ENCODE measurements around the gene PTPRN2. TPM values are rescaled to one million over a fixed set of nuclear protein-coding genes. Genes with fewer than 3 reads are reported as not detected.
"Not testable (repeated sequence)": the region's sequence is repeated elsewhere in the genome, so short reads cannot be mapped to it uniquely, and the experiment has no call there.

The PTPRN2 gene
- total RNA-seq, result 0.41 and 0.47 TPM in 2 replicates

GRCh38 chr7:158587162-158588084, at the start of gene PTPRN2:
TSS of gene PTPRN2 (minus strand) at chr7:158587823.
- H3K4me3 Mint-ChIP-seq, result peak within 1 kb of the TSS; percentile 20
- H3K9me3 Mint-ChIP-seq, result no peaks in the 10 kb centered on the region
- no peak within 1 kb of the TSS for H3K27ac Mint-ChIP-seq
- DNase-seq (ENCODE audit: low spot score), result peak; percentile 36
- H3K4me1 Mint-ChIP-seq (ENCODE audit: low read depth), result no peaks in the 10 kb centered on the region
- H3K36me3 Mint-ChIP-seq (ENCODE audit: low read depth), result no peaks in the 10 kb centered on the region
- intact Hi-C loops (cut with micrococcal nuclease), result no loop called here
- peaks cover 14% of the 10 kb centered on the region for H3K27me3 Mint-ChIP-seq (ENCODE audit: insufficient read depth)

DNA sequence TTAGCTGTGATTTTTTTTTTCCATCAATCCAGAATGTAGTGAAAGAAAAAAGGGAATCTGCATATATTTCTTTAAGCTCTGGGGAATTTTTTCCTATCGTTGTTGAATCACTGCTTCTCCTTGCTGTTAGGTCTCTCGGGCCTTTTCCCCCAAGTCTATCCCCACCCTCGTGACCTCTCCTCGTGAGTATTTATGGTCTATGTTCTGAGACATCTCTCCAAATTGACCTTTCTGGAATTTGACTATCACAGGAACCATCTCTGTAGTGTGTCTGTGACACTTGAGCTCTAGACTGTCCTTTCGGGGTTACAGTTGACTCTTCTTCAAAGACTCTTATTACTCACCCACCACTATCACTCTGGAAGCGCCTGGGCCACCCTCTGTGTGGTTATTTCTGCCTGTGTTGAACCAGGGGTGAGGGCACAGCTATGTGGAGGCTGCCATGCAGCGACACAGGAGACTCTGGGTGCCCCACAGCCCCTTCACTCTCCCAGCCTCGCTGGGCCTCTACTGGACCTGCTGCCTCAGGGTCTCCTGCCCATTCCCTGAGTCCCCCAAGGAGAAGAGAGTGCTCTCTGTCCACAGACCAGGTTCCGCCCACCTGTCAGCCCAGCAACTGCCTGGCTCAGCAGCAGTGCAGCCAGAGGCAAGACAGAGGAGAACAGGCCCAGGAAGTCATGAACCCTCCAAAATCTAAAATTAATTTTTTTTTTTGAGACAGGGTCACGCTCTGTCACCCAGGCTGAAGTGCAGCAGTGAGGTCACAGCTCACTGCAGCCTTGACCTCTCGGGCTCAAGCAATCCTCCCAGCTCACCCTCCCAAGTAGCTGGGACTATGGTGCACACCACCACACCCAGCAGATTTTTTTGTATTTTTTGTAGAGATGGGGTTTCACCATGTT, 45.7 kb upstream of the PTPRN2 start:
- H3K36me3 Mint-ChIP-seq (ENCODE audit: low read depth), result peaks cover 25% of the 10 kb centered on the region
- no peak for DNase-seq (ENCODE audit: low spot score)

DNA sequence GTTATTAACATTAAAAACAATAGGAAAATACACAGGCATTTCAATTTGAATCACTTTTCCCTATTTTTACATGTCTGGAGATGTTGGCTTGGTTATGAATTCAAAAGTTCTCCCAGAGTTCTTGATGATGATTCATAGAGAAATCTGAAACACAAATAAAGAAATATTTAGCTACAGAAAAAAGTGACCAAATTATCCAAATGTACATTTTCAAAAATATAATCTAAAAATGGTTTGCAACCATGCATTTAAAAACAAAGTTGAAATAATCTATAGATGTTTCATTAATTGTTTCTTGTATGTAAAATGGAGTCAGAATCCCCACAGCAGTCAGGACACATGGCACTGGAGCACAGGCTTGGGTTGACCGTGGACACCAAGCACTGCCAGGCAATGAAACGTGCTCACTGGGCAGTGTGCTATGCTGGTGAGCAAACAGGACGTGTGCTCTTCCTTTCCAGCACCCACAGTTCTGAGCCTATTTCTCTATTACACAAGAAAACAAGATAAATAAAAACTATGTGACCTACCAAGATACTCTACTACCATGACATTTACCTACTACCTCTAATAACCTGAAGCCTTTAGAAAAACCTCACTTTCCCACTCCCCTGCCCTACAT, 44.1 kb upstream of the PTPRN2 start:
- Mint-ChIP-seq H3K9me3 (no peaks in the 10 kb centered on the region), H3K27me3 (ENCODE audit: insufficient read depth) (no peaks in the 10 kb centered on the region), H3K27ac (no peak overlapping the region), H3K4me3 (no peak overlapping the region), H3K4me1 (ENCODE audit: low read depth) (peaks cover 7% of the 10 kb centered on the region), H3K36me3 (ENCODE audit: low read depth) (peaks cover 31% of the 10 kb centered on the region)
- intact Hi-C loops (cut with micrococcal nuclease), result no loop called here
- DNase-seq (ENCODE audit: low spot score), result no peak

More for the DNA sequence above, 45.7 kb upstream of the PTPRN2 start:
- intact Hi-C loops (cut with micrococcal nuclease), result no loop called here
- Mint-ChIP-seq H3K27me3 (ENCODE audit: insufficient read depth) (no peaks in the 10 kb centered on the region), H3K4me3 (no peak overlapping the region), H3K4me1 (ENCODE audit: low read depth) (peaks cover 7% of the 10 kb centered on the region), H3K27ac (no peak overlapping the region), H3K9me3 (no peaks in the 10 kb centered on the region)

DNA sequence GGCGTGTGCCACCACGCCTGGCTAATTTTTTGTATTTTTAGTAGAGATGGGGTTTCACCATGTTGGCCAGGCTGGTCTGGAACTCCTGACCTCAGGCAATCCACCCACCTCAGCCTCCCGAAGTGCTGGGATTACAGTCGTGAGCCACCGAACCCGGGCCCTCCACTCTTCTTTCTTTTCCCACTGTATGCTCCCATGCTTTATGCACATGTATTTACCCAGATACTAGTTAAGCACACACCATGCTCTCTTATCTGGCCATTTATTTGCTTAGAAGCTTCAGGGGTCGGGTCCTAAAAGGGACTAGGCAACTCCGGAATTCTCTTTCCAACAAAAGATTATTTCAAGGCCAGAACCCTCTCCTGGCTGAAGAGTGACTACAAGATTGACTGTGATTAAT, 38.7 kb upstream of the PTPRN2 start:
- H3K4me3 Mint-ChIP-seq; H3K4me1 Mint-ChIP-seq (ENCODE audit: low read depth); DNase-seq (ENCODE audit: low spot score); H3K9me3 Mint-ChIP-seq; H3K27ac Mint-ChIP-seq; intact Hi-C loops (cut with micrococcal nuclease); H3K27me3 Mint-ChIP-seq (ENCODE audit: insufficient read depth): not testable (repeated sequence)
- peaks cover 34% of the 10 kb centered on the region for H3K36me3 Mint-ChIP-seq (ENCODE audit: low read depth)

DNA sequence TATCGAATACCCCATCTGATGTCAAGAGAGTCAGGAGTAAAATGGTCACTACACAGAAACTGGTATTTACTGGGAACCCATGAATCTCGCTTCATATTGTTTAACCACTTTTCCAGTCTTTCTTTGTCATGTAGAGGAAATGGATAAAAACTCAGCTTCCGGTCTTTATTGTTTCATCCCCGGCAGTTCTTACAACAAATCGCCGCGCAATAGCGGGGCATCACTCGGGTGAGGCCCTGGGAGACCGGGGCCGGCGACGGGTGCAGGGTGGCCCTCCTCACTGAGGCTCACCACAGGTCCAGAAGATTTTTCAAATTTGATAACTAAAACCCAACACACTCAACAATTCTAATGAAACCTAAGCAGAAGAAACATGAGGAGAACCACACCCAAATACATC, 35.6 kb upstream of the PTPRN2 start:
- no peak overlapping the region for H3K4me3 Mint-ChIP-seq
- peaks cover 26% of the 10 kb centered on the region for H3K36me3 Mint-ChIP-seq (ENCODE audit: low read depth)
- H3K4me1 Mint-ChIP-seq (ENCODE audit: low read depth), result no peaks in the 10 kb centered on the region
- H3K27ac Mint-ChIP-seq, result no peak overlapping the region
- intact Hi-C loops (cut with micrococcal nuclease), result no loop called here
- H3K27me3 Mint-ChIP-seq (ENCODE audit: insufficient read depth), result no peaks in the 10 kb centered on the region
- no peak for DNase-seq (ENCODE audit: low spot score)
- no peaks in the 10 kb centered on the region for H3K9me3 Mint-ChIP-seq

DNA sequence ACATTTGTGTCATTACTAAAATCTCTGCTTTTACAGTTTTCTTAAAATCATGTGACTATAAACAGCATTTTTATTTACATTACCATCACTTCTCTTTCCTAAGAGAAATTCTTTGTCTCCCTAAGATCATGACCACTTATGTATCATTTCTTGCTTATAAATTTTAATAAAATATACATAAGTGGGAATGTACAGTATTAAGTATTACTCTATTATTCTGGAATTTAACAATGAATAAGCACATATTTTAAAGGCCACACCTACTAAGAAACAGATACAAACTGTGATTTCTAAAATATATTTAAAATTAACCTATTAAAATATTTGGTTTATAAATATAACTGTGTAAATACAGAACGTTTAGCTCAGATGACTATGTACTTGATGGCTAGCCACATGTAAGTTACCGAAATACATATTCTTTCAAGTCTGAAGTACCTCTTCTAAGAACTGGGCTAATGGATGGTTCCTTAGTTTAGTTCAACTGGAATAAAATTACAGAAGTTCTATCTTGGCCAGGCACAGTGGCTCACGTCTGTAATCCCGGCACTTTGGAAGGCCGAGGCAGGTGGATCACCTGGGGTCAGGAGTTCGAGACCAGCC, 33.3 kb upstream of the PTPRN2 start:
- Mint-ChIP-seq H3K9me3 (no peaks in the 10 kb centered on the region), H3K4me1 (ENCODE audit: low read depth) (no peaks in the 10 kb centered on the region), H3K27me3 (ENCODE audit: insufficient read depth) (no peaks in the 10 kb centered on the region), H3K27ac (no peak overlapping the region), H3K36me3 (ENCODE audit: low read depth) (peaks cover 21% of the 10 kb centered on the region), H3K4me3 (no peak overlapping the region)
- no peak for DNase-seq (ENCODE audit: low spot score)
- intact Hi-C loops (cut with micrococcal nuclease), result no loop called here

DNA sequence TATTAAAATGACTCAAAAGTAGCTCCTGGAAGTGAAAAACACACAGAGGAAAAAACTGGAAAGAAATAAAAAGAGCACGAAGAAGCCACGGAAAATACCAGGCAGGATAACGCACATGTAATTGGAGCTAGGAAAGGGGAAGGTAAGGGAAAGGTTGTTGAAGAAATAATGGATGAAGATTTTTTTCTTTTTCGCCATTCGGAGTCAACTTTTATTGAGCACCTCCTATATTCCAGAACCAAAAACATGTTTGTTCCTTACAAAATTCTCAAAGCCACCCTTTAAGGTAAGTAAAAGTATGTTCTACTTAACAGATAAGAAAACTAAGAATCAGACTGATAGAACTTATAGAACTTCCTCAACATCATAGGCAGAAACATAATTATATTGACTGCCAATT, 32.8 kb upstream of the PTPRN2 start:
- no peak overlapping the region for H3K27ac Mint-ChIP-seq
- no peaks in the 10 kb centered on the region for H3K9me3 Mint-ChIP-seq
- DNase-seq (ENCODE audit: low spot score), result no peak
- H3K27me3 Mint-ChIP-seq (ENCODE audit: insufficient read depth), result no peaks in the 10 kb centered on the region
- intact Hi-C loops (cut with micrococcal nuclease), result no loop called here
- no peak overlapping the region for H3K4me3 Mint-ChIP-seq
- no peaks in the 10 kb centered on the region for H3K4me1 Mint-ChIP-seq (ENCODE audit: low read depth)
- H3K36me3 Mint-ChIP-seq (ENCODE audit: low read depth), result peaks cover 21% of the 10 kb centered on the region

GRCh38 chr7:158618745-158619140, 31.1 kb upstream of the PTPRN2 start:
- H3K4me1 Mint-ChIP-seq (ENCODE audit: low read depth), result no peaks in the 10 kb centered on the region
- H3K4me3 Mint-ChIP-seq, result no peak overlapping the region
- DNase-seq (ENCODE audit: low spot score), result no peak
- H3K9me3 Mint-ChIP-seq, result no peaks in the 10 kb centered on the region
- no peak overlapping the region for H3K27ac Mint-ChIP-seq
- H3K27me3 Mint-ChIP-seq (ENCODE audit: insufficient read depth), result no peaks in the 10 kb centered on the region
- intact Hi-C loops (cut with micrococcal nuclease), result no loop called here
- peaks cover 18% of the 10 kb centered on the region for H3K36me3 Mint-ChIP-seq (ENCODE audit: low read depth)

- no peak overlapping the region for H3K4me3 Mint-ChIP-seq
- no peaks in the 10 kb centered on the region for H3K4me1 Mint-ChIP-seq (ENCODE audit: low read depth)
- no peaks in the 10 kb centered on the region for H3K9me3 Mint-ChIP-seq
- H3K36me3 Mint-ChIP-seq (ENCODE audit: low read depth), result peaks cover 10% of the 10 kb centered on the region
- no peak for DNase-seq (ENCODE audit: low spot score)
- no peaks in the 10 kb centered on the region for H3K27me3 Mint-ChIP-seq (ENCODE audit: insufficient read depth)
- H3K27ac Mint-ChIP-seq, result no peak overlapping the region
- intact Hi-C loops (cut with micrococcal nuclease), result no loop called here
Observed at GRCh38 chr7:158617737-158618128, 30.1 kb upstream of the PTPRN2 start.

DNA sequence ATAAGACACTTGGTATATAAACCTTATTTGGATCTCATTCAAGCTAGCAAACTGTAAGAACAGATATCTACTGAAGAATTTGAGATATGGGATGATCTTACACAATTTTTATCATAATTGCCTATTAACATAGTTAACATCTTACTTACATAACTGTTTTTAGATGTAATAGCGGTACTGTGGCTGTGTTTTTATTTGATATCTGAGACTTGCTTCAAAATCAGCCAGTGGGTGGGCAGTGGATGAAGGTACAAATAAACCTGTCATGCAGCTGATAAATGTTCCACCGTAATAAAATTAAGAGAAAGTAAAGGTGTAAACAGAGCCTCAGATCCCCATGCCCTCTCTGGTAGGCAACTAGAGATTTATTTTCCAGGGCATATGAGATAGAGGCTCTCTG, 28.4 kb upstream of the PTPRN2 start:
- Mint-ChIP-seq H3K9me3 (no peaks in the 10 kb centered on the region), H3K36me3 (ENCODE audit: low read depth) (peaks cover 15% of the 10 kb centered on the region), H3K4me3 (no peak overlapping the region), H3K27ac (no peak overlapping the region), H3K27me3 (ENCODE audit: insufficient read depth) (no peaks in the 10 kb centered on the region), H3K4me1 (ENCODE audit: low read depth) (peaks cover 7% of the 10 kb centered on the region)
- no peak for DNase-seq (ENCODE audit: low spot score)
- intact Hi-C loops (cut with micrococcal nuclease), result no loop called here

GRCh38 chr7:158614700-158615099, 27.1 kb upstream of the PTPRN2 start:
- H3K4me1 Mint-ChIP-seq (ENCODE audit: low read depth), result peaks cover 7% of the 10 kb centered on the region
- H3K27ac Mint-ChIP-seq, result no peak overlapping the region
- no peaks in the 10 kb centered on the region for H3K9me3 Mint-ChIP-seq
- peaks cover 16% of the 10 kb centered on the region for H3K36me3 Mint-ChIP-seq (ENCODE audit: low read depth)
- intact Hi-C loops (cut with micrococcal nuclease), result no loop called here
- DNase-seq (ENCODE audit: low spot score), result no peak
- no peaks in the 10 kb centered on the region for H3K27me3 Mint-ChIP-seq (ENCODE audit: insufficient read depth)
- no peak overlapping the region for H3K4me3 Mint-ChIP-seq

DNA sequence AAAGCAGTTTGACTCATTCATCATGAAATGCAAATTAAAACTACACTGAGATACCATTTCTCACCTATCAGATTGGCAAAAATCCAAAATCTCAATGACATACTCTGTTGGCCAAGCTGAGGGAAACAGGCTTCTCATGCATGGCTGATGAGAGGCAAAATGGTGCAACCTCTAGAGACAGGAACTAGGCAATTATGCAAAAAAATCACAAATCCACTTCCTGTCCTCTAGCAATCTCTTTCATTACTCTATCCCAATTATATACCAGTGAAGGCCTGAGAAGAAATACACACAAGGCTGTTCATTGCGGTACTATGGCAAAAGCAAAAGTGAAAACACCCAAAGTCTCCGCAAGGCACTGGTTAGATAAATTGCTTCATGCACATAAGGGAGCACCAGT, 25.9 kb upstream of the PTPRN2 start:
- H3K9me3 Mint-ChIP-seq, result no peaks in the 10 kb centered on the region
- peaks cover 7% of the 10 kb centered on the region for H3K4me1 Mint-ChIP-seq (ENCODE audit: low read depth)
- intact Hi-C loops (cut with micrococcal nuclease), result no loop called here
- H3K27ac Mint-ChIP-seq, result no peak overlapping the region
- H3K36me3 Mint-ChIP-seq (ENCODE audit: low read depth), result peaks cover 18% of the 10 kb centered on the region
- H3K27me3 Mint-ChIP-seq (ENCODE audit: insufficient read depth), result no peaks in the 10 kb centered on the region
- H3K4me3 Mint-ChIP-seq, result no peak overlapping the region
- no peak for DNase-seq (ENCODE audit: low spot score)

All from activated T-helper 1 cell treated with anti-CD3 and anti-CD28 coated beads, Interleukin-12 subunit alpha, Interleukin-12 subunit beta, Interleukin-2, Interleukin-4 antibody, amounts not matched to agents 30 ng/mL and 10 ng/mL and 1 ng/mL, durations not matched to agents 14 hours and 24 hours and 36 hours (primary cell).